ENCODE measurements around the gene CACNA1G.

Gene CACNA1G

GRCh38 chr17:50618300-50618699 is 57.8 kb downstream of the CACNA1G start:
- no peak for DNase-seq

- DNase-seq, result no peak
Observed at GRCh38 chr17:50618941-50619340, 58.4 kb downstream of the CACNA1G start.

GRCh38 chr17:50619489-50619888 is 59.0 kb downstream of the CACNA1G start:
- DNase-seq, result no peak

- DNase-seq, result no peak
Observed at GRCh38 chr17:50620237-50620636, 59.7 kb downstream of the CACNA1G start.

GRCh38 chr17:50620858-50621257 is 60.3 kb downstream of the CACNA1G start:
- no peak for DNase-seq

GRCh38 chr17:50621574-50622031 is 61.1 kb downstream of the CACNA1G start:
- no peak for DNase-seq

- no peak for DNase-seq
Observed at GRCh38 chr17:50624321-50624934, 63.9 kb downstream of the CACNA1G start.

- DNase-seq, result no peak
Observed at GRCh38 chr17:50625032-50625871, 64.7 kb downstream of the CACNA1G start.

GRCh38 chr17:50626037-50626574 is 65.6 kb downstream of the CACNA1G start:
- DNase-seq, result peak; percentile 44

GRCh38 chr17:50627036-50627781 is 66.7 kb downstream of the CACNA1G start:
- no peak for DNase-seq

GRCh38 chr17:50627782-50628601 is 67.5 kb downstream of the CACNA1G start:
- DNase-seq, result no peak

GRCh38 chr17:50629902-50630301 is 69.4 kb downstream of the CACNA1G start:
- DNase-seq, result no peak

GRCh38 chr17:50630524-50631194 is 70.1 kb downstream of the CACNA1G start:
- peak; percentile 46 for DNase-seq

- DNase-seq, result no peak
Observed at GRCh38 chr17:50631195-50631907, 70.8 kb downstream of the CACNA1G start.

- DNase-seq, result no peak
Observed at GRCh38 chr17:50631908-50632571, 71.5 kb downstream of the CACNA1G start.

GRCh38 chr17:50632637-50633036 is 72.1 kb downstream of the CACNA1G start:
- DNase-seq, result no peak

GRCh38 chr17:50633683-50634082 is 73.2 kb downstream of the CACNA1G start:
- no peak for DNase-seq

GRCh38 chr17:50634224-50634914 is 73.9 kb downstream of the CACNA1G start, which contains the start of gene ABCC3:
TSS of gene ABCC3 (plus strand) at chr17:50634881. CDS start at chr17:50634937, 56 bp downstream.
- DNase-seq, result no peak

GRCh38 chr17:50634915-50635731 is 74.6 kb downstream of the CACNA1G start:
- DNase-seq, result no peak

Measured in activated T-cell treated with anti-CD3 and anti-CD28 coated beads for 4 hours (primary cell).